OCI-LY1 (cell line): ENCODE results near the gene ACTN2.

ENCODE experiments used
- H2AFZ ChIP-seq: fragments of 200-600 bp; sonication (generic), shearing (Covaris generic); 2 replicates; pipeline ENCODE4 v1.6.0; 2014; ENCODE audit warnings: antibody characterized with exemption, mild to moderate bottlenecking, low read length
- H3F3A ChIP-seq: fragments of 200-600 bp; sonication (generic), shearing (Covaris generic); 2 replicates; pipeline ENCODE4 v1.6.0; 2014; ENCODE audit warnings: mild to moderate bottlenecking, antibody characterized with exemption, low read length, moderate library complexity; ENCODE audit not compliant: insufficient read depth
- H3K27ac ChIP-seq: fragments of 200-600 bp; sonication (generic); 2 replicates; pipeline ENCODE4 v1.5.1; 2014; ENCODE audit warnings: low read length, mixed run types, mild to moderate bottlenecking, low read depth; ENCODE audit not compliant: poor library complexity, severe bottlenecking
- H3K27me3 ChIP-seq: fragments of 200-600 bp; sonication (generic); 2 replicates; pipeline ENCODE4 v1.6.0; 2014; ENCODE audit warnings: antibody characterized with exemption, mild to moderate bottlenecking, low read length, moderate library complexity; ENCODE audit not compliant: insufficient read depth
- H3K36me3 ChIP-seq: fragments of 200-600 bp; sonication (generic); 2 replicates; pipeline ENCODE4 v1.6.1; 2014; ENCODE audit warnings: mild to moderate bottlenecking, antibody characterized with exemption, low read length, moderate library complexity, mixed read lengths; ENCODE audit not compliant: insufficient read depth
- H3K4me1 ChIP-seq: fragments of 200-600 bp; sonication (generic); 2 replicates; pipeline ENCODE4 v1.5.1; 2014; ENCODE audit warnings: mild to moderate bottlenecking, low read length, moderate library complexity; ENCODE audit not compliant: insufficient read depth, severe bottlenecking
- H3K4me2 ChIP-seq: fragments of 200-600 bp; sonication (generic), shearing (Covaris generic); 2 replicates; pipeline ENCODE4 v1.6.1; 2014; ENCODE audit warnings: low read length
- H3K4me3 ChIP-seq: fragments of 200-600 bp; sonication (generic); 2 replicates; pipeline ENCODE4 v1.5.1; 2014; ENCODE audit warnings: low read length, low read depth, mild to moderate bottlenecking, mixed read lengths; ENCODE audit not compliant: poor library complexity, severe bottlenecking
- H3K79me2 ChIP-seq: fragments of 200-600 bp; shearing (Covaris generic); 2 replicates; pipeline ENCODE4 v1.6.1; 2016; ENCODE audit warnings: mixed run types, low read length, mixed read lengths; ENCODE audit not compliant: insufficient read depth
- H3K9ac ChIP-seq: fragments of 200-600 bp; sonication (generic), shearing (Covaris generic); 2 replicates; pipeline ENCODE4 v1.6.1; 2014; ENCODE audit warnings: mild to moderate bottlenecking, low read length, mixed read lengths
- H3K9me2 ChIP-seq: fragments of 200-600 bp; sonication (generic), shearing (Covaris generic); 2 replicates; pipeline ENCODE4 v1.6.1; 2014; ENCODE audit warnings: low read depth, mild to moderate bottlenecking, low read length, mixed read lengths
- H3K9me3 ChIP-seq: fragments of 200-600 bp; shearing (Covaris generic); 2 replicates; pipeline ENCODE4 v1.6.1; 2014; ENCODE audit warnings: low read length, mixed read lengths
- H4K20me1 ChIP-seq: fragments of 200-600 bp; sonication (generic), shearing (Covaris generic); 2 replicates; pipeline ENCODE4 v1.6.0; 2016; ENCODE audit warnings: mild to moderate bottlenecking, low read length; ENCODE audit not compliant: insufficient read depth
- EZH2 ChIP-seq: fragments of 200-600 bp; sonication (generic), shearing (Covaris generic); IDR thresholded peaks from 2 replicates; pipeline ENCODE4 v1.8.0; 2017; ENCODE audit warnings: borderline replicate concordance, mixed run types, mild to moderate bottlenecking, antibody characterized with exemption, low read length, moderate library complexity, mixed read lengths
- TF ChIP-seq, protein P1 (sequence below): fragments of 200-600 bp; sonication (generic), shearing (Covaris generic); IDR thresholded peaks from 2 replicates; pipeline ENCODE4 v1.5.1; 2017; ENCODE audit warnings: mild to moderate bottlenecking, antibody characterized with exemption, low read length, moderate library complexity, mixed read lengths

ACTN2 gene

DNA sequence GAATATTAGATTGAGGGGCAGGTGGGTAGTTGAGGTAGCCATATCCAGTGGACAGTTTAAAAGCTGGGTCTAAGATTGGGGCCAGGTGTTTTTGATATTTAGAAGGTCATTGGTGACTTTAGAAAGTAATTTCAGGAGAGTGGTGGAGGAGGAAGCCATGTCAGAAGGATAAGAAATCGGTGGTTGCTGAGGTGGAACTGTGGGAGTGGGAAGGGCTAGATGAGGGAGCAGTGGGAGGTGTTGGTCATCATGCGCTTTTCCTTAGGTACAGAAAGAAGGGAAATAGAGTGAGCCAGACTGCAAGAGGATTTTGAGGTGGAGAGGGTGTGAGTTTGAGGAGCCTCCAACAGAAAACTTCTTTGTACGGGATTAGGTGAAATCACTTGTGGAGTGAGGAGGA is 116.0 kb downstream of the ACTN2 start:
- H3K27me3 ChIP-seq = no peaks in the 10 kb centered on the region
- peaks cover 20% of the 10 kb centered on the region for H3K4me1 ChIP-seq
- H3K9ac ChIP-seq = no peak overlapping the region
- no peak overlapping the region for H2AFZ ChIP-seq
- H3F3A ChIP-seq = no peaks in the 10 kb centered on the region
- no peaks in the 10 kb centered on the region for H3K9me3 ChIP-seq
- peaks cover 42% of the 10 kb centered on the region for H3K36me3 ChIP-seq
- H3K4me3 ChIP-seq = no peak overlapping the region
- TF ChIP-seq, protein P1, sequence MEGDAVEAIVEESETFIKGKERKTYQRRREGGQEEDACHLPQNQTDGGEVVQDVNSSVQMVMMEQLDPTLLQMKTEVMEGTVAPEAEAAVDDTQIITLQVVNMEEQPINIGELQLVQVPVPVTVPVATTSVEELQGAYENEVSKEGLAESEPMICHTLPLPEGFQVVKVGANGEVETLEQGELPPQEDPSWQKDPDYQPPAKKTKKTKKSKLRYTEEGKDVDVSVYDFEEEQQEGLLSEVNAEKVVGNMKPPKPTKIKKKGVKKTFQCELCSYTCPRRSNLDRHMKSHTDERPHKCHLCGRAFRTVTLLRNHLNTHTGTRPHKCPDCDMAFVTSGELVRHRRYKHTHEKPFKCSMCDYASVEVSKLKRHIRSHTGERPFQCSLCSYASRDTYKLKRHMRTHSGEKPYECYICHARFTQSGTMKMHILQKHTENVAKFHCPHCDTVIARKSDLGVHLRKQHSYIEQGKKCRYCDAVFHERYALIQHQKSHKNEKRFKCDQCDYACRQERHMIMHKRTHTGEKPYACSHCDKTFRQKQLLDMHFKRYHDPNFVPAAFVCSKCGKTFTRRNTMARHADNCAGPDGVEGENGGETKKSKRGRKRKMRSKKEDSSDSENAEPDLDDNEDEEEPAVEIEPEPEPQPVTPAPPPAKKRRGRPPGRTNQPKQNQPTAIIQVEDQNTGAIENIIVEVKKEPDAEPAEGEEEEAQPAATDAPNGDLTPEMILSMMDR = no peak
- TF ChIP-seq EZH2 = no peak
- no peak overlapping the region for H3K27ac ChIP-seq
- H4K20me1 ChIP-seq = no peaks in the 10 kb centered on the region
- H3K4me2 ChIP-seq = no peak overlapping the region
- H3K9me2 ChIP-seq = no peaks in the 10 kb centered on the region
- H3K79me2 ChIP-seq = peaks cover 46% of the 10 kb centered on the region

DNA sequence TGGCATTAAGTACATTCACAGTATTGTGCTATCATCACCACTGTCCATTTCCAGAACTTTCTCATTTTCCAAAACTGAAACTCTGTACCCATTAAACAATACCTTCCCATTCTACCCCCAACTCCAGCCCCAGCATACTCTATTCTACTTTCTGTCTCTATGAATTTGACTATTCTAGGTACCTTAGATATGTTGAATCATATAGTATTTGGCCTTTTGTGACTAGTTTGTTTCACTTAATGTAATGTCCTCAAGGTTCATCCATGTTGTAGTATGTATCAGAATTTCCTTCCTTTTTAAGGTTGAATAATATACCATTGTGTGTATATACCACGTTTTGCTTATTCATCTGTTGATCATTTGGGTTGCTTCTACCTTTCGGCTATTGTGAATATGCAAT is 120.3 kb downstream of the ACTN2 start:
- TF ChIP-seq, protein P1 = no peak
- no peak for TF ChIP-seq EZH2
- no peak overlapping the region for H2AFZ ChIP-seq
- peaks cover 79% of the 10 kb centered on the region for H3K36me3 ChIP-seq
- no peaks in the 10 kb centered on the region for H3K9me3 ChIP-seq
- no peak overlapping the region for H3K9ac ChIP-seq
- no peaks in the 10 kb centered on the region for H4K20me1 ChIP-seq
- H3K4me3 ChIP-seq = no peak overlapping the region
- no peaks in the 10 kb centered on the region for H3K27me3 ChIP-seq
- no peaks in the 10 kb centered on the region for H3K4me1 ChIP-seq
- H3K9me2 ChIP-seq = no peaks in the 10 kb centered on the region
- H3K4me2 ChIP-seq = no peak overlapping the region
- no peak overlapping the region for H3K27ac ChIP-seq
- peaks cover 10% of the 10 kb centered on the region; the same call in 1 of the 2 replicates for H3K79me2 ChIP-seq
- H3F3A ChIP-seq = no peaks in the 10 kb centered on the region

DNA sequence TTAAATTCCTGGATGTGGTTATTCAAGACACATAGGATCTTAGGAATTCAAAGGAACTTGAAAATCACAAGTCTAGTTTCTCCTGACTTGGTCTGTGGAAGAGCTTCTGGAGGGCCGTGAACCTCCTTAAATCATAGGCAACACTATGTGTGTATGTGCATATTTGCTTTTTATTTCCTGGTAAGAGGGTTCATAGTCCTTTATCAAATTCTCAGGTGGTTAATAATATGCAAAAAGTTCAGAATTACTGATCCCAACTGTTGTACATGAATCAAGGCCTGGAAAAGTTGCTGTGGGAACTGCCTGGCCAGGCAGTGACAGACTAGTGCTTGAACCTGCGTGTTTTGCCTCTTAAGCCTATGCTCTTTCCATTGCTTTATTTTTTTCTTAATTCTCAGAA is 121.7 kb downstream of the ACTN2 start:
- H3K4me2 ChIP-seq = no peak overlapping the region
- no peaks in the 10 kb centered on the region for H3K9me3 ChIP-seq
- H3K79me2 ChIP-seq = no peaks in the 10 kb centered on the region
- H3K27ac ChIP-seq = no peak overlapping the region
- H3K27me3 ChIP-seq = no peaks in the 10 kb centered on the region
- no peak overlapping the region for H3K9ac ChIP-seq
- H3K36me3 ChIP-seq = peaks cover 91% of the 10 kb centered on the region
- no peak overlapping the region for H3K4me3 ChIP-seq
- TF ChIP-seq, protein P1 = no peak
- no peak for TF ChIP-seq EZH2
- H4K20me1 ChIP-seq = no peaks in the 10 kb centered on the region
- no peaks in the 10 kb centered on the region for H3F3A ChIP-seq
- no peaks in the 10 kb centered on the region for H3K9me2 ChIP-seq
- H2AFZ ChIP-seq = no peak overlapping the region
- no peaks in the 10 kb centered on the region for H3K4me1 ChIP-seq
